WERI-Rb-1 (cell line): ENCODE results near the gene F2RL1.

Source experiments
- DNase-seq: peaks from one replicate; pipeline ENCODE4 v3.0.0-alpha.2; 2020
- H3K27ac ChIP-seq: fragments of 250-450 bp; sonication (Bioruptor Pico); 2 replicates; pipeline ENCODE4 v1.5.1; 2020; ENCODE audit warnings: mild to moderate bottlenecking, moderate library complexity
- H3K27me3 ChIP-seq: fragments of 250-450 bp; sonication (Bioruptor Pico); 2 replicates; pipeline ENCODE4 v1.5.1; 2021; ENCODE audit warnings: mild to moderate bottlenecking, low read depth, moderate library complexity; ENCODE audit not compliant: insufficient read depth, severe bottlenecking
- H3K36me3 ChIP-seq: fragments of 250-450 bp; sonication (Bioruptor Pico); 2 replicates; pipeline ENCODE4 v1.5.1; 2020; ENCODE audit warnings: mild to moderate bottlenecking, moderate library complexity
- H3K4me3 ChIP-seq: 2 replicates; pipeline ENCODE4 v1.5.1; 2011; ENCODE audit warnings: low read depth, mild to moderate bottlenecking, control low read depth, low read length
- H3K9me3 ChIP-seq: fragments of 250-450 bp; sonication (Bioruptor Pico); 2 replicates; pipeline ENCODE4 v1.5.1; 2021; ENCODE audit warnings: mild to moderate bottlenecking, moderate library complexity; ENCODE audit not compliant: severe bottlenecking
- CTCF ChIP-seq: IDR thresholded peaks from 2 replicates; pipeline ENCODE4 v1.5.1; 2011; ENCODE audit warnings: low read depth, mild to moderate bottlenecking, control low read depth, inconsistent platforms, low read length

Gene F2RL1

GRCh38 chr5:76831110-76831452, 12.3 kb downstream of the F2RL1 start:
- no peak for TF ChIP-seq CTCF

GRCh38 chr5:76836181-76836580, 17.4 kb downstream of the F2RL1 start:
- H3K4me3 ChIP-seq = no peak overlapping the region
- no peaks in the 10 kb centered on the region for H3K27me3 ChIP-seq
- no peak overlapping the region for H3K27ac ChIP-seq
- no peak for DNase-seq
- H3K9me3 ChIP-seq = no peaks in the 10 kb centered on the region
- TF ChIP-seq CTCF = no peak
- H3K36me3 ChIP-seq = peaks cover 3% of the 10 kb centered on the region; the same call in 1 of the 2 replicates

More at GRCh38 chr5:76831110-76831452, 12.3 kb downstream of the F2RL1 start:
- peaks cover 3% of the 10 kb centered on the region; the same call in 1 of the 2 replicates for H3K36me3 ChIP-seq
- H3K9me3 ChIP-seq = no peaks in the 10 kb centered on the region
- no peak for DNase-seq
- no peak overlapping the region for H3K27ac ChIP-seq
- no peaks in the 10 kb centered on the region for H3K27me3 ChIP-seq
- no peak overlapping the region for H3K4me3 ChIP-seq

- no peak for TF ChIP-seq CTCF
- Histone ChIP-seq H3K4me3 (no peak overlapping the region), H3K27me3 (no peaks in the 10 kb centered on the region), H3K9me3 (no peaks in the 10 kb centered on the region), H3K27ac (no peak overlapping the region), H3K36me3 (peaks cover 3% of the 10 kb centered on the region; the same call in 1 of the 2 replicates)
- no peak for DNase-seq
These were observed 17.8 kb downstream of the F2RL1 start for GRCh38 chr5:76836585-76836984.

- Histone ChIP-seq H3K36me3 (no peaks in the 10 kb centered on the region; the same call in 1 of the 2 replicates), H3K4me3 (no peak overlapping the region), H3K27me3 (no peaks in the 10 kb centered on the region), H3K27ac (no peak overlapping the region), H3K9me3 (no peaks in the 10 kb centered on the region)
- TF ChIP-seq CTCF = no peak
- no peak for DNase-seq
These were observed 19.8 kb downstream of the F2RL1 start for GRCh38 chr5:76838481-76839261.

- Histone ChIP-seq H3K4me3 (no peak overlapping the region), H3K27me3 (no peaks in the 10 kb centered on the region), H3K27ac (no peak overlapping the region), H3K36me3 (no peaks in the 10 kb centered on the region), H3K9me3 (no peaks in the 10 kb centered on the region)
- no peak for DNase-seq
- no peak for TF ChIP-seq CTCF
These were observed 22.5 kb downstream of the F2RL1 start for GRCh38 chr5:76841361-76841760.

GRCh38 chr5:76845890-76846289, 27.1 kb downstream of the F2RL1 start:
- Histone ChIP-seq H3K4me3 (no peak overlapping the region), H3K36me3 (no peaks in the 10 kb centered on the region), H3K27me3 (no peaks in the 10 kb centered on the region), H3K27ac (no peak overlapping the region), H3K9me3 (no peaks in the 10 kb centered on the region)
- TF ChIP-seq CTCF = no peak
- peak; percentile 72 for DNase-seq
